PC-3 (cell line): ENCODE data around the gene KRT5.

Experiments
- EZH2 ChIP-seq: fragments of 300-600 bp; sonication (generic); IDR thresholded peaks from one replicate; pipeline ENCODE4 v1.6.1; 2017; ENCODE audit warnings: antibody characterized with exemption, mild to moderate bottlenecking, low read length; ENCODE audit not compliant: unreplicated experiment
- TF ChIP-seq, protein P1 (sequence below): fragments of 300-600 bp; sonication (generic); conservative IDR thresholded peaks from 2 replicates; pipeline ENCODE4 v1.5.1; 2017; ENCODE audit warnings: antibody characterized with exemption, low read depth, mild to moderate bottlenecking, low read length

DNA sequence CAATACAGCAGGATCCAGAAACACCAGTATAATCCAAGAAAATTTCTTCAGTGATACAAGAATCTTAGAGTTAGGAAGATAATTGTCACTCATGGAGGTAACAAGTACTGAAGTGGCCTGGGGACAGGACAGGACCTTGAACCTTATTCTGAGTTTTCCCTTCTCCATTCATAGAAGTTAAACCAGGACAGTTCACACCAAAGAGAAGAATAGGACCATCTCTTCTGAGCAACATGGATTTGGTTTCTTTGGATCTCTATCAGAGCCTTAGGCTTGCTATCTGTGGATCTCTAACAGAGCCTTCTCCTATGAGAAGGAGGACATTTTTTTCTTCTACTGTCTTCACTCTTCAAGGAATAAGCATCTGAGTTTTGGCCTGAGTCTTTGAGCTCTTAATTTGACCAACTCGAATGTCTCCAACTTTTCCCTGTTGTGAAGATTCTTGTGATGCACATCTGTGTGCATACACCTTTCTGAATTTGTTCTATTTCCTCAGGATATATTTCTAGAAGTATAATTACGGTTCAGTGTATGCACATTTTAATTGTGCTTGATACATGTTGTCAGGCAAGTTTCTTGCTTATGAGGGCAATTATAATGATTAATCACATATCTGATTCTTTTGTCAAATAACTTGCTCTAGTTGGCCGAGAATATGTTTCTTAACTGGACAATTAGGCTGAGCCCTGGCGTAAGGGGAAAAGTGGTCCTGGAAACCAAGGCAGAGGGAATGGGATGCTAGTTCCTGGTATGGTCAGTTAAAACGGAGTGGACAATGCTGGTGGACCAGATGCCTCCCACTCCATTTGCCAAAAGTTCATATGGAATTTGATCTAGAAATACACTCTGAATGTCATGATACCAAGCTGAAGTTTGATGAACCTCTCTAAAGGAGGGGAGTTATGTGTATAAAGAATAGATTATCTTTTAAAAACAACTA is 33.8 kb downstream of the KRT5 start:
- TF ChIP-seq, protein P1, sequence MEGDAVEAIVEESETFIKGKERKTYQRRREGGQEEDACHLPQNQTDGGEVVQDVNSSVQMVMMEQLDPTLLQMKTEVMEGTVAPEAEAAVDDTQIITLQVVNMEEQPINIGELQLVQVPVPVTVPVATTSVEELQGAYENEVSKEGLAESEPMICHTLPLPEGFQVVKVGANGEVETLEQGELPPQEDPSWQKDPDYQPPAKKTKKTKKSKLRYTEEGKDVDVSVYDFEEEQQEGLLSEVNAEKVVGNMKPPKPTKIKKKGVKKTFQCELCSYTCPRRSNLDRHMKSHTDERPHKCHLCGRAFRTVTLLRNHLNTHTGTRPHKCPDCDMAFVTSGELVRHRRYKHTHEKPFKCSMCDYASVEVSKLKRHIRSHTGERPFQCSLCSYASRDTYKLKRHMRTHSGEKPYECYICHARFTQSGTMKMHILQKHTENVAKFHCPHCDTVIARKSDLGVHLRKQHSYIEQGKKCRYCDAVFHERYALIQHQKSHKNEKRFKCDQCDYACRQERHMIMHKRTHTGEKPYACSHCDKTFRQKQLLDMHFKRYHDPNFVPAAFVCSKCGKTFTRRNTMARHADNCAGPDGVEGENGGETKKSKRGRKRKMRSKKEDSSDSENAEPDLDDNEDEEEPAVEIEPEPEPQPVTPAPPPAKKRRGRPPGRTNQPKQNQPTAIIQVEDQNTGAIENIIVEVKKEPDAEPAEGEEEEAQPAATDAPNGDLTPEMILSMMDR: no peak
- TF ChIP-seq EZH2: no peak
